Activated naive CD8-positive, alpha-beta T cell treated with anti-CD3 and anti-CD28 coated beads, Interleukin-2, amount 50 U/mL, for 16 hours (primary cell): ENCODE measurements around the gene GZMM.
A peak's percentile ranks its signal among the peaks of the same experiment; 100 is the strongest.

Experiments
- DNase-seq: peaks from one replicate; pipeline ENCODE4 v3.0.0-alpha.2; 2020; ENCODE audit warnings: low read depth, low spot score

The GZMM gene

DNA sequence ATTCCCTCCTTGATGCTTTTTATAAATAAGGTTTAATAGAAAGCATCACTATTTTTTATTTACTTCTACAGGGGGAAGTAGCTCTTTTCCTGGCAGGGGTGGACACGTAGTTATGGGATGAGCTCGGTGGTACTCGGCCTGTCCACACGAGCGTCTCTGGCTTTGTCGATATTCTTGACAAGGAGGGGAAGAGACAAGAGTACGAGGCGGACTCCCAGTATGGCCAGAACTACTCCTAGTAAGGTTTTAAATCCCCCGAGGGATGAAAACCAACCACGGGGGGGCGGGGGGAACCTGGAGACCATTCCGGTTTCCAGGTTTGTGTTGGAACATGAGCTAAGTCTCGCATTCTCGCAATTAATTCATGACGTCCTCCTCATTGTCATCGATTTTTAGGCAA is 23.0 kb downstream of the GZMM start:
- no peak for DNase-seq

GRCh38 chr19:567296-567900 is 23.5 kb downstream of the GZMM start:
- no peak for DNase-seq

DNA sequence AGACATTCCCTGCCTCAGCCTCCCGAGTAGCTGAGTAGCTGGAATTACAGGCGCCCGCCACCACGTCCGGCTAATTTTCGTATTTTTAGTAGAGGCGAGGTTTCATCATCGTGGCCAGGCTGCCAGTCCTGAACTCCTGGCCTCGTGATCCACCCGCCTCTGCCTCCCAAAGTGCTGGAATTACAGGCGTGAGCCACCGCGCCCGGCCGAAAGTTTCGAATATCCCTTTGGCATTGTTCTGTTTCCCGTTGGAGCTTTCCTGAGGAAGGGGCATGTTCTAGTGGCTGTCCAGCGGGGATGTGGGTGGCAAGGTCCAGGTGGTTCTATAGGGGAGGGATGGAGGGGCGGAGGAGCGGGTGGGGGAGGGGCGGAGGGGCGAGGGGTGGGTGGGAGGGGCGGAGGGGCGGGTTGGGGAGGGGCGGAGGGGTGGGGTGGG is 26.4 kb downstream of the GZMM start:
- no peak for DNase-seq

- no peak for DNase-seq
These were observed 27.2 kb downstream of the GZMM start for GRCh38 chr19:570937-571565.

DNA sequence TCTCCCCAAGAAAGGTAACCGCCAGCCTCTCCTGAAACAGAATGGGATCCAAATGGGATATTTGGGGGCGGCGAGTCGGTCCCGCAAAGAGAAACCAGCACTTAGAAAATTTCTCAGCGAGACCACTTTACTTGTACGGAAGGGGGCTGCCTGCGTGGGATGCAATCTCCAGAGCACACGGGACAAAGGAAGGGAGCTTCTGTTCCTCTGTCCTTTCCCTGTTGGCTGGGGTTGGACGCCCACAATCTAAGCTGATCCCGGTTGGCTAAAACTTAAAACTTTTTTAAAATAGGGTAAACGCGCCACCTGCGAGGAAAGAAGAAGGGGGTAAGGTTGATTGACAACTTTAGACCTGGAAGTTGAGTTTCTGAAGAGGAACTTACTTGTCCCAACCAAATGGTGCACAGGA is 27.7 kb downstream of the GZMM start:
- DNase-seq: no peak

GRCh38 chr19:572140-572742 is 28.4 kb downstream of the GZMM start, which contains the start of gene BSG:
Gene BSG, plus strand, starts transcription at chr19:572596. Its CDS starts 39 bp downstream, at chr19:572635.
- peak; percentile 95 for DNase-seq

- DNase-seq: no peak
These were observed 29.1 kb downstream of the GZMM start for GRCh38 chr19:572743-573518.

DNA sequence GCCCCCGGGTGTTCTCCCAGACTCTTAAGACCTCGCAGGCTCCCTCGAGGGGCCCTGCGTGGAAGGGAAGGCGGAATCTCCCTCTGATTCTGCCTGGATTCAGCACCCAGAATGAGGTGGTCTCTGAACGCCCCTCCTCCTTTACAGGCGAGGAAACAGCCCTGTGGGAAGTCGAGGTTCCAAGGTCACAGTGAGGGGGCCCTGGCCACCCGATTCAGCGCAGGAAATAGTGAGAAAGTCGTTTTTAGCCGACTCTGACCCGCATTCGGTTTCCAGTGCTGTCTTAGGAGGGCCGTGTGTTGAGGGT is 29.6 kb downstream of the GZMM start:
- no peak for DNase-seq

GRCh38 chr19:574658-575526 is 31.0 kb downstream of the GZMM start:
- DNase-seq: no peak

DNA sequence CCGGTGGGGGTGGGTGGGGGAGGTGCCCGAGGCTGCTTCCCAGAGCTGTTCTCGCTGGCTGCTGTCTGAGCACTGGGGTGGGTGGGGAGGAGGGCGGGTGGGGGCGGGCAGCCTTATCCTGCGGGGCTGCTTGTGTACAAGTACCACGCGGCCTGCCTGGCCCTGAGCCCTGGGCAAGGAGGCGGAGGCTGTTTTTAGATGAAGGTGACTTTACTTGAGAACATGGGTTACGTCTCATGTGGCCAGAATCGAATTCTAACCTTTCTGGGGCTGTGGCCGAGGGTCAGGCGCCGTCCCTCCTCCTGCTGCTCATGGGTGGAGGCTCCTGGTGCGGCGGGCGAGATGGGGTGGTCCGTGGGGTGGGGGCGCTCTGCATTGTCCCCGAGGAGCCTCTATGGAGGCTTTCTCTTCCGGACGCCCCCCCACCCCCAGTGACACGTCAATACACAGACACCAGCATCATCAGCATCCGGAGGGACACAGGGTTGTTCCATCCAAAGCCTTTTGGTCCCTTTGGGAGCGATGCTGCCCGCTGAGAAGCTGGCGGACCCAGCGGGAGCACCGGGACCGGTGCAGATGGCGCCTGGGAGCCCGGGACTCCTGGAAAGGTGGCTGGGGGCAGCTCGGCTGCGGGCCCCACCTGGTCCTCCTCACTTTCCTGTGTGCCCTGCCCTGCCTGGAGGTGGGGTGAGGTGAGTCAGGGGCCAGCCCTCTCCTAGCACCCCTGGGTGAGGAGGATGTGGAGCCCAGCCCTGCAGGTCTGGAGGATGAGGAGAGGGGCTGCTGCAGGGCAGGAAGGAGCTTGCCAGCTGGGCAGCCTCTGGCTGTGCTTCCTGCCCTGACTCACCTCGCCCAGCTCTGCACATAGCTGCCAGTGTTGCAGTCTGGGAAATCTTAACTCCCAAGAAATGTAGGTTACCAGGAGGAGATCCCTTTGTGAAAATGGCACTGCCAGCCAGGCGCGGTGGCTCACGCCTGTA is 32.0 kb downstream of the GZMM start:
- DNase-seq: no peak

DNA sequence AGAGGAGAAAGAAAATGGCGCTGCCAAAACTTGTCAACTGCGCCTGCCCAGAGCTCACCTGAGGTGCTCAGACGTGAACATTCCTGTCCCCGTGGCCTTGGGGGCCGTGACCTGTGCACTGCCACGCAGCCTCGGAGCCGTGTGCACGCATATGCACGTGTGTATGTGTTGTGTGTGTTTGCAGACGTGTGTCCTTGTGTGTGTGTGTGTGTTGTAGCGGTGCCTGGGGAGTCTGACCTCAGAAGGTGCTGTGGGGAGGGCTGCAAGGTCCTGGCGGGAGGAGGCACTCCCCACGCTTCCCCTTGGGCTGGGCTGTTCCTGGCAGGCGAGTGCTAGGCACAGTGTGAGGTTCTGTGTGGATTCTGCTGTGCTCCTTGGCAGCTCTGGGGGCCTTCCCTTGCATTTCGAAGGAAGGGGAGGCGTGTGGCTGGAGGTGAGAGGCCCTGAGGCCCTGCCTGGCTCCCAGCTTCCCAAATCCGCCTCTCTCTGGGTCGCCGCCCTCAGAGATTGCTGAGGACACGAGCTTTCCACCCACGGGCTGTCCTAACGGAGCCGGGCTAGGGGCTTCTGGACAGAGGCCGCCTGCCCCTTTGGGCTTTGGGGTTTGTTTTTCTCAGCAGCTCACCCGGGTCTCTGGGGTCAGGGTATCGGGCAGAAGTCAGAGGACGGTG is 33.0 kb downstream of the GZMM start:
- DNase-seq: no peak

- no peak for DNase-seq
These were observed 33.9 kb downstream of the GZMM start for GRCh38 chr19:577439-578392.

DNA sequence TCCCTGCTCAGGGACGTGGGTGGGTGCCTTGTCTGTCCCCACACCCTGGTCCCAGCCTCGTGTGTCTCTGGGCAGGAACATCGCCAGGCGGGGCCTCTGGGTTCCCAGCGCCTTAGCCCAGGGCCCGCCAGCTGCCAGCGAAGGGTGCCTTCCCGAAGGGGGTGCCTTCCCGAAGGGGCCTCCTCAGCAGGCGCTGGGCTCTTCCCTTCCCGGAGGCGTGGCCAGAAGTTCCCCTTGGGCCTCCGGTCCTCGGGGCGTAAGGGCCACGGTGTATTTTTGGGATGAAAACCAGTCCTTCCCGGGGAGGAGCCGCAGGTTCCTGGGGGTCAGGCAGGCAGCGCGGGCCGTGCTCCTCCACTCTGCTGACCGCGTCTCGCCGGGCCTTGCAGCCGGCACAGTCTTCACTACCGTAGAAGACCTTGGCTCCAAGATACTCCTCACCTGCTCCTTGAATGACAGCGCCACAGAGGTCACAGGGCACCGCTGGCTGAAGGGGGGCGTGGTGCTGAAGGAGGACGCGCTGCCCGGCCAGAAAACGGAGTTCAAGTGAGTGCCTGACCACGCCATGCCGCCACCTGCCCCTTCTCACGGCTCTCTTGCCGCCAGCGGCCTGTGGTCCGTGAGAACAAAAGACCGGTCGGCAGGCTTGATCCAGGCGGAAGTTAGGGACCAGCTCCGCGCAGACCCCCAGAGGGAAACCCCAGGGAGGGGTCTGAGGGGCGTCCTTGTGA is 35.4 kb downstream of the GZMM start:
- DNase-seq: no peak

- DNase-seq: no peak
These were observed 35.9 kb downstream of the GZMM start for GRCh38 chr19:579842-580155.

DNA sequence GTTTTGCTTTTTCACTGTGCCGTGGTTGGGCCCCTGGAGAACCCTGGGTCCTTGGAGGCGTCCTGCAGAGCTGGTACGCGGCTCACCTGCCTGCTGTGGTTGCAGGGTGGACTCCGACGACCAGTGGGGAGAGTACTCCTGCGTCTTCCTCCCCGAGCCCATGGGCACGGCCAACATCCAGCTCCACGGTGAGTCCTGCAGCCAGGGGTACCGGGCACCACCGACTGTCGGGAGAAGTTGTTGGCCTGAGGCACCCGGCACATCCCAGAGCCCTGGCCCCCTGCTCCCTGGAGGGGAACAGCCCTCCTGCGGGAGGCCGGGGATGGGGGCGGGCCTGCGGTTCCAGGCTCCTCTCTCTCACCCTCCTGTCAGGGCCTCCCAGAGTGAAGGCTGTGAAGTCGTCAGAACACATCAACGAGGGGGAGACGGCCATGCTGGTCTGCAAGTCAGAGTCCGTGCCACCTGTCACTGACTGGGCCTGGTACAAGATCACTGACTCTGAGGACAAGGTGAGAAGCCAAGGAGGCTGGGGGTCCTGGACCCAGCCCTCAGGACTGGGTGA is 36.5 kb downstream of the GZMM start:
- DNase-seq: no peak

- DNase-seq: no peak
These were observed 37.7 kb downstream of the GZMM start for GRCh38 chr19:581399-582111.

DNA sequence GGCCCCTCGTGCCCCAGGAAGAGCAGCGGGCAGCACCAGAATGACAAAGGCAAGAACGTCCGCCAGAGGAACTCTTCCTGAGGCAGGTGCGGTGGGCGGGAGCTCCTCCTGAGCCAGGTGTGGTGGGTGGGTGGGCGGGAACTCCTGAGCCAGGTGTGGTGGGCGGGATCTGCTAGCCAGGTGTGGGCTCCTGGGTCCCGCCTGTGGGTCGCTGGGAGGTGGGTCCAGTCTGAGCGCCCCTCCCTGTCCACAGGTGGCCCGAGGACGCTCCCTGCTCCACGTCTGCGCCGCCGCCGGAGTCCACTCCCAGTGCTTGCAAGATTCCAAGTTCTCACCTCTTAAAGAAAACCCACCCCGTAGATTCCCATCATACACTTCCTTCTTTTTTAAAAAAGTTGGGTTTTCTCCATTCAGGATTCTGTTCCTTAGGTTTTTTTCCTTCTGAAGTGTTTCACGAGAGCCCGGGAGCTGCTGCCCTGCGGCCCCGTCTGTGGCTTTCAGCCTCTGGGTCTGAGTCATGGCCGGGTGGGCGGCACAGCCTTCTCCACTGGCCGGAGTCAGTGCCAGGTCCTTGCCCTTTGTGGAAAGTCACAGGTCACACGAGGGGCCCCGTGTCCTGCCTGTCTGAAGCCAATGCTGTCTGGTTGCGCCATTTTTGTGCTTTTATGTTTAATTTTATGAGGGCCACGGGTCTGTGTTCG is 38.8 kb downstream of the GZMM start:
- no peak for DNase-seq
